ENCODE results near the gene DOK6.
"Not testable (repeated sequence)": the region's sequence is repeated elsewhere in the genome, so short reads cannot be mapped to it uniquely, and the experiment has no call there.

Gene DOK6

DNA sequence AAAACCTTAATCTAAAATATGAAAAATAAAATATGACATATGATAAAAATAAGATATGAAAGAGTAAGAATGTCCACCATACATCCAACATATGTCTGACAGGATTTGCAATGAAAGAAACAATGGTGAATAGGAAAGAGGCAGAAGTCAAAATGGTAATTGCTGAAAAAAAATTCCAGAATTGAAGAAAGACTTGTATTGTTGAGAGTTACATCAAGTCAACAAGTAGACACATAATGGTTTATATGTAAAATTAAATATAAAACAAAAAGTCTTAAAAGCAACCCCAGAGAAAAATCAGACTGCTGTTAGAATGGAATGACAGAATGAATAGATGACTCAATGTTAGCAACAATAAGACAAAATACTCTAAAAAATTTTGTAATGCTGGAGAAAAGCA, 255.1 kb downstream of the DOK6 start:
- H3K36me3 ChIP-seq (ENCODE audit: insufficient read depth, low read length), result no peaks in the 10 kb centered on the region
- H3K27me3 ChIP-seq (ENCODE audit: insufficient read depth, low read length), result no peaks in the 10 kb centered on the region
- H3K4me3 ChIP-seq (ENCODE audit: low read length), result no peak overlapping the region
- no peaks in the 10 kb centered on the region for H3K9me3 ChIP-seq (ENCODE audit: insufficient read depth, low read depth, low read length)
- H3K4me1 ChIP-seq (ENCODE audit: insufficient read depth, low read length), result no peaks in the 10 kb centered on the region
- no peak overlapping the region for H3K27ac ChIP-seq (ENCODE audit: low read depth, low read length)
- no peak overlapping the region for H3K9ac ChIP-seq (ENCODE audit: low read depth, low read length)

DNA sequence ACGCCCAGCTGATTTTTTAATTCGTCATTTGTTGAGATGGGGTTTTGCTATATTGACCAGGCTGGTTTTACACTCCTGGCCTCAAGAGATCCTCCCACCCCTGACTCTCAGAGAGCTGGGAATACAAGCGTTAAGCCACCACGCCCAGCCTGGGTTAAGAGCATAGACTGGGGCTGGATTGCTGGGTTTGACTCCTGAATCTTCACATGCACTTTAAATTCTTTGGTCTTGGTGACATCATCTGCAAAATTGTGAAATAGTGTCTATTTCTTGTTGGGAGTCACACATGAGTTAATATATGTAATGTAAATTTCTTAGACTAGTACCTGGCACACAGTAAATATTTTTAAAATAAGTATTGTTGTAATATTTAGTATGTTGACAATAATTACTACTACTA, 257.4 kb downstream of the DOK6 start:
- no peak overlapping the region for H3K4me3 ChIP-seq (ENCODE audit: low read length)
- no peak overlapping the region for H3K27ac ChIP-seq (ENCODE audit: low read depth, low read length)
- H3K27me3 ChIP-seq (ENCODE audit: insufficient read depth, low read length), result no peaks in the 10 kb centered on the region
- 85% methylated on average over 4 of the region's 4 CpGs for WGBS
- no peak overlapping the region for H3K9ac ChIP-seq (ENCODE audit: low read depth, low read length)
- H3K9me3 ChIP-seq (ENCODE audit: insufficient read depth, low read depth, low read length), result no peaks in the 10 kb centered on the region
- H3K4me1 ChIP-seq (ENCODE audit: insufficient read depth, low read length), result no peaks in the 10 kb centered on the region
- H3K36me3 ChIP-seq (ENCODE audit: insufficient read depth, low read length), result no peaks in the 10 kb centered on the region

DNA sequence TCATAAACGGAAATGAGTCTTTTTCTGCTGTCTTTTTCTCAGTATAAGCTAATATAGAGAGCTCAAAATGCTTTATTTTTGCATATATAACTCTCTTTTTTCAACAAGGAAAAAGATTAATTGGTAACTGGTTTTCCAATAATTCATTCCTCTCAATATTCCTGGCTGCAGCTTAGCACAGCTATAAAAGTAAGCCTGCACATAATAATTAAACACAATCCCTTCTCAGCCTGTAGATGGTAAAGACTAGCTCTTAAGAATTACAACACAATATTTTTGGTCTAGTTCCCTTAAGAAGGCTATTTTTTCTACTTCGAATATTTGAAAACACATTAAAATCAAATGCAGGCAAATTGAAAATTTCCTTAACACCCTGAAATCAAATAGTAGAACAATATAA, 258.0 kb downstream of the DOK6 start:
- no peaks in the 10 kb centered on the region for H3K9me3 ChIP-seq (ENCODE audit: insufficient read depth, low read depth, low read length)
- H3K4me1 ChIP-seq (ENCODE audit: insufficient read depth, low read length), result peaks cover 5% of the 10 kb centered on the region; the same call in 1 of the 2 replicates
- WGBS, result 100% methylated on average over 1 of the region's 2 CpGs
- H3K27me3 ChIP-seq (ENCODE audit: insufficient read depth, low read length), result no peaks in the 10 kb centered on the region
- no peak overlapping the region for H3K27ac ChIP-seq (ENCODE audit: low read depth, low read length)
- no peaks in the 10 kb centered on the region for H3K36me3 ChIP-seq (ENCODE audit: insufficient read depth, low read length)
- H3K9ac ChIP-seq (ENCODE audit: low read depth, low read length), result no peak overlapping the region
- H3K4me3 ChIP-seq (ENCODE audit: low read length), result no peak overlapping the region

DNA sequence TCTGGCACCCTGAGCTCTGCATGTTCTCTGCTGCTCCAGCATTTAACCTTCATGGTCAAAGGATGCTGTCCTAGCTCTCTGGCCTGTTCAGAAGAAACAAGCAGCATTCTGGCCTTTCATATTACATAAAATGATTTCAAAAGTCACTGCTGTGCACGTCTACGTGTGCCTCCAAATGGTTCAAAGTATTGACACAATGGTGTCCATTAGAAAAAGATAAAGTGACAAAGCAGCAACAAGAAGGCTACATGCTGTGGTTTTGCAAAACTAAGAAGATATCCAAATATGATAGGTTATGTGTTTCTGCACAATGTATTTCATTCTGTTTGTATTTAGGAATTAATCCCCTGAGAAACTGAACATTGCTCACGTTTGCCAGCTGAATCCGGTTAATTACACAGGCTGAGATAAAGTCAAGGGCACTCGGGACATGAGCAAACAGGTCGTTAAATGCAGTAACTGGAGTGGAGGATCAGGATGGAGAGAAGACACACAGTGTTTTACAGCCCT, 258.5 kb downstream of the DOK6 start:
- Histone ChIP-seq H3K9ac (ENCODE audit: low read depth, low read length) (no peak overlapping the region), H3K27me3 (ENCODE audit: insufficient read depth, low read length) (no peaks in the 10 kb centered on the region)
- 88% methylated on average over 6 of the region's 6 CpGs for WGBS

DNA sequence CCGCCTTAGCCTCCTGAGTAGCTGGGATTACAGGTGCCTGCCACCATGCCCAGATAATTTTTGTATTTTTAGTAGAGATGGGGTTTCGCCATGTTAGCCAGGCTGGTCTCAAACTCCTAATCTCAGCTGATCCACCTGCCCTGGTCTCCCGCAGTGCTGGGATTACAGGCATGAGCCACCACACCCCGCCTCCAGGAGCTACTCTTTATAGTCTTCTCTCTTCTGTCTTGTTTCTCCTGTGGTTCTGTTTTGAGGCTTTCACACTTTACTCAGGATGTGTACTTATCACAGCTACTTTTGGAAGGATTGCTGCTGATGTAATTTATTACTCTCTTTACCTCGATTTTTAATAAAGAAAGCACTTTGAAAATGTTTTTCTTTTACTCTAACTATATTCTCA, 261.4 kb downstream of the DOK6 start:
- not testable (repeated sequence) for H3K4me3 ChIP-seq (ENCODE audit: low read length); H3K27ac ChIP-seq (ENCODE audit: low read depth, low read length); H3K9me3 ChIP-seq (ENCODE audit: insufficient read depth, low read depth, low read length); H3K27me3 ChIP-seq (ENCODE audit: insufficient read depth, low read length); H3K9ac ChIP-seq (ENCODE audit: low read depth, low read length); H3K36me3 ChIP-seq (ENCODE audit: insufficient read depth, low read length)
- 95% methylated on average over 4 of the region's 5 CpGs for WGBS
- peaks cover 12% of the 10 kb centered on the region; the same call in 1 of the 2 replicates for H3K4me1 ChIP-seq (ENCODE audit: insufficient read depth, low read length)

More for the DNA sequence above, 258.5 kb downstream of the DOK6 start:
- Histone ChIP-seq H3K27ac (ENCODE audit: low read depth, low read length) (no peak overlapping the region), H3K4me1 (ENCODE audit: insufficient read depth, low read length) (peaks cover 9% of the 10 kb centered on the region; the same call in 1 of the 2 replicates), H3K4me3 (ENCODE audit: low read length) (no peak overlapping the region), H3K9me3 (ENCODE audit: insufficient read depth, low read depth, low read length) (no peaks in the 10 kb centered on the region), H3K36me3 (ENCODE audit: insufficient read depth, low read length) (no peaks in the 10 kb centered on the region)

DNA sequence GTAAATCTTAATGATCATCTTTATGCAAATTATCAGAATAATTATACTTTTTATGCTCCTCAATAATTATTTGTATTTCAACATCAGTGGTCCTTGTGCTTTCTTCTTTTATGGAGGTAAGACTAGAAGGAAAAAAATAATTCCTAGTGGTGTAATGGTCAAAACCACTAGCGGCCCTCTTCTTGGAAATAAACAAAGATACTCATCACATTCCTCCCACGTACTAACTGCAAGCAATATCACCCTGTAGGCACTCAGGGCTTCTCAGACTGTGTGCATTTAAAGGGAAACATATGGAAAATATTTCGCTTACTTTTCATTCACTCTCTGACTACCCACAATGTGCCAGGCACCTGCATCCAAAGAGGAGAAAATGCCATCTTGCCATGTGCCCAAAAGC, 263.7 kb downstream of the DOK6 start:
- Histone ChIP-seq H3K4me3 (ENCODE audit: low read length) (no peak overlapping the region), H3K4me1 (ENCODE audit: insufficient read depth, low read length) (peaks cover 15% of the 10 kb centered on the region; the same call in 1 of the 2 replicates), H3K9ac (ENCODE audit: low read depth, low read length) (no peak overlapping the region), H3K27ac (ENCODE audit: low read depth, low read length) (no peak overlapping the region), H3K27me3 (ENCODE audit: insufficient read depth, low read length) (no peaks in the 10 kb centered on the region), H3K9me3 (ENCODE audit: insufficient read depth, low read depth, low read length) (no peaks in the 10 kb centered on the region), H3K36me3 (ENCODE audit: insufficient read depth, low read length) (no peaks in the 10 kb centered on the region)
- WGBS, result 64% methylated on average over 3 of the region's 3 CpGs

DNA sequence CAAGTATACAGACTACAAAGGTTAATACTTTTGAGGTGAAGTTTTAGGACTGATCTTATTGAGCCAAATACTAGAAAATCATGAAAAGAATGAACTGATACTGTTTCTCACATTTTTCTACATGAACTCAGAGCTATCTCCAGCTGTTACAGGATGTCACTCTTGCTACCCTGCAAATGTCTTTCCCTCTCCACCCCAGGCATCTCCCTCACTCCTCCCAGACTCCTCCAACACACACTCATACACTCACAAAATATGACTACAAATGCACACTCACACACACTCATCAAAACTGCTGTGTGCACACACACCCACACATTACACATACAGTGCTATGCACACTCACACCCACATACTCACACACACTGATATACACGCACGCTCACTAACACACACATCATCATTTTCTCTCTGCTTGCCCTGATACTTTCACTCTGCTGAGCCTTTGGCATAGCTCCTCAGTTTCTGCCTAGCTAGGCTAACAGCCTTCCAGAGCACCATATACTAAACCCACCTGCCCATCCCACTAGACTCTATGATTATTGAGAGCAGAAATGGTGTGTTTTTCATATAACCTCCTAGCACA, 273.7 kb downstream of the DOK6 start:
- no peaks in the 10 kb centered on the region; the same call in 1 of the 2 replicates for H3K4me1 ChIP-seq (ENCODE audit: insufficient read depth, low read length)
- no peaks in the 10 kb centered on the region for H3K27me3 ChIP-seq (ENCODE audit: insufficient read depth, low read length)
- no peaks in the 10 kb centered on the region for H3K9me3 ChIP-seq (ENCODE audit: insufficient read depth, low read depth, low read length)
- H3K9ac ChIP-seq (ENCODE audit: low read depth, low read length), result no peak overlapping the region
- no peak overlapping the region for H3K4me3 ChIP-seq (ENCODE audit: low read length)
- H3K36me3 ChIP-seq (ENCODE audit: insufficient read depth, low read length), result no peaks in the 10 kb centered on the region
- H3K27ac ChIP-seq (ENCODE audit: low read depth, low read length), result no peak overlapping the region
- WGBS, result 92% methylated on average over 2 of the region's 2 CpGs

DNA sequence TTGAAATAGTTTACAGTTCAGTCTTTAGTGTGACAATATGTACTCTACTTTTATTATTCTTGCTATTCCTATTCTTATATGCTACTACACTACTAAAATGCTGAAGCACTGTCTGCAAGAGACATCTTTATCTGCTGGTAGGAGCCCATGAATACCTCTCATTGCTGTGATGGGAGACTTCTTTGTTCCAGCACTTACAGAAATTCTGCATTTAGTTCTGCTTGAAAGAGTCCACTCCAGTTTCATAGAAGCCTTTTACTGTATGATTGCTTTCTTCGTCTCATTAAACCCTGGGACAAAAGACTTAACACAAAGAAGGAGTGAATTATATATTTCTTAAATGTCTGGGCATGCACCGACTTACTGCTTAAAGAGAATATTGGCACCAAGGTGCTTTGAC, 274.3 kb downstream of the DOK6 start:
- Histone ChIP-seq H3K36me3 (ENCODE audit: insufficient read depth, low read length) (no peaks in the 10 kb centered on the region), H3K27me3 (ENCODE audit: insufficient read depth, low read length) (no peaks in the 10 kb centered on the region), H3K9me3 (ENCODE audit: insufficient read depth, low read depth, low read length) (no peaks in the 10 kb centered on the region), H3K27ac (ENCODE audit: low read depth, low read length) (no peak overlapping the region), H3K4me1 (ENCODE audit: insufficient read depth, low read length) (no peaks in the 10 kb centered on the region; the same call in none of the 2 replicates), H3K4me3 (ENCODE audit: low read length) (no peak overlapping the region), H3K9ac (ENCODE audit: low read depth, low read length) (no peak overlapping the region)
- 94% methylated on average over 2 of the region's 2 CpGs for WGBS

DNA sequence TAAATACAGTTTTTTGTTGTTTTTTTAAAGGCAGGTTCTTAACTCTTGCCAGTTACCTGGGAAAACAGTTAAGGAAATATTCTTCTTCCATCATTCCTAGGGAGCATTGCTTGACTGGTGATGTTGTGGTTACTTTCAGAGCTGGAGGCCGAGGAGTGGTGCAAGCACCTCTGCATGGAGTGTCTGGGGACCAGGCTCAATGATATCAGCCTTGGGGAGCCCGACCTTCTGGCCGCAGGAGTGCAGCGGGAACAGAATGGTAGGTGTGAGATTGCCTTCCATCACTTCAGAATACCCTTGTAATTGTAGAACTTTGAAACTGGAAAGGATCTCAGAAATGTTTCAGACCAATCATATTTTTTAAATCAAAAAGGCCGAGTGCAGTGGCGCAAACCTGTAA, 276.9 kb downstream of the DOK6 start:
- H3K9me3 ChIP-seq (ENCODE audit: insufficient read depth, low read depth, low read length), result no peaks in the 10 kb centered on the region
- H3K27me3 ChIP-seq (ENCODE audit: insufficient read depth, low read length), result no peaks in the 10 kb centered on the region
- peaks cover 9% of the 10 kb centered on the region for H3K4me1 ChIP-seq (ENCODE audit: insufficient read depth, low read length)
- H3K9ac ChIP-seq (ENCODE audit: low read depth, low read length), result no peak overlapping the region
- H3K36me3 ChIP-seq (ENCODE audit: insufficient read depth, low read length), result no peaks in the 10 kb centered on the region
- WGBS, result 97% methylated on average over 5 of the region's 6 CpGs
- no peak overlapping the region for H3K27ac ChIP-seq (ENCODE audit: low read depth, low read length)
- no peak overlapping the region for H3K4me3 ChIP-seq (ENCODE audit: low read length)

DNA sequence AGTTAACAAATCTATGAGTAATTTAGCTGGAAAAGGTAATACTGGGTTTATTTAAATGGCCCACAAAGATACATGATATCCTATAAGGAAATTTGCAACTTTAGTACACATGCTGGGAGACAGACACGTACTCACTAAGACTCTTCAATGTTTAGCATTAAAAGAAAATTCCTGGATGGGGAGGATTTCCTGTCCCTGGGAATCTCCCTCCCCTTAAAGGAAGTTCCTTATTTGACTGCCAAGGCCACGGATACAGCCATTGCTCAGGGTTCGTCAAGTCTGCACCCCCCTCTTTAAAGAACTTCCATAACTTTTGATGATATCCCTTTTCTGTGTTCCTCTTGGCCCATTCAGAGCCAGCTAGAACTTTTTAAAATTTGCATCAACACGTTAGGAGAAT, 279.4 kb downstream of the DOK6 start:
- Histone ChIP-seq H3K4me1 (ENCODE audit: insufficient read depth, low read length) (peaks cover 9% of the 10 kb centered on the region; the same call in 1 of the 2 replicates), H3K4me3 (ENCODE audit: low read length) (no peak overlapping the region)
- WGBS, result 77% methylated on average over 3 of the region's 4 CpGs

DNA sequence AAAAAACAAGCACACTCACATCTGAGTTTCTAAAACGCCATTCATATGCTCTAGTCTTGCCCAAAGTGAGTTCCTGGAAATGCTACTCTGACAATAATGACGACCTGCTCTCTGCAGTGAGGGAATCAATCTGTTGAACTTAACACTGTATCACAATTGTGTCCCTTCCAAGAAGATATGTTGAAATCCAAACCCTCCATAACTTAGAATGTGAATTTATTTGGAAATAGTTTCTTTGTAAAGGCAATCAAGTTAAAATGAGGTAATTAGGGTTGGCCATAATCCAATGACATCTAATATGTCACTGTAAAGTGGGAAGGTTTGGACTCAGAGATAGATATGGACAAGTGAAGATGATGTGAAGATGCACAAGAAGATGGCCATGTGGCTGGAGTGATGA, 282.5 kb downstream of the DOK6 start:
- Histone ChIP-seq H3K9me3 (ENCODE audit: insufficient read depth, low read depth, low read length) (no peaks in the 10 kb centered on the region), H3K4me3 (ENCODE audit: low read length) (no peak overlapping the region), H3K27me3 (ENCODE audit: insufficient read depth, low read length) (no peaks in the 10 kb centered on the region), H3K9ac (ENCODE audit: low read depth, low read length) (no peak overlapping the region), H3K27ac (ENCODE audit: low read depth, low read length) (no peak overlapping the region), H3K36me3 (ENCODE audit: insufficient read depth, low read length) (no peaks in the 10 kb centered on the region), H3K4me1 (ENCODE audit: insufficient read depth, low read length) (peaks cover 9% of the 10 kb centered on the region; the same call in 1 of the 2 replicates)
- 93% methylated on average over 2 of the region's 2 CpGs for WGBS

More for the DNA sequence above, 279.4 kb downstream of the DOK6 start:
- no peak overlapping the region for H3K27ac ChIP-seq (ENCODE audit: low read depth, low read length)
- no peaks in the 10 kb centered on the region for H3K36me3 ChIP-seq (ENCODE audit: insufficient read depth, low read length)
- H3K9ac ChIP-seq (ENCODE audit: low read depth, low read length), result no peak overlapping the region
- no peaks in the 10 kb centered on the region for H3K9me3 ChIP-seq (ENCODE audit: insufficient read depth, low read depth, low read length)
- H3K27me3 ChIP-seq (ENCODE audit: insufficient read depth, low read length), result no peaks in the 10 kb centered on the region

DNA sequence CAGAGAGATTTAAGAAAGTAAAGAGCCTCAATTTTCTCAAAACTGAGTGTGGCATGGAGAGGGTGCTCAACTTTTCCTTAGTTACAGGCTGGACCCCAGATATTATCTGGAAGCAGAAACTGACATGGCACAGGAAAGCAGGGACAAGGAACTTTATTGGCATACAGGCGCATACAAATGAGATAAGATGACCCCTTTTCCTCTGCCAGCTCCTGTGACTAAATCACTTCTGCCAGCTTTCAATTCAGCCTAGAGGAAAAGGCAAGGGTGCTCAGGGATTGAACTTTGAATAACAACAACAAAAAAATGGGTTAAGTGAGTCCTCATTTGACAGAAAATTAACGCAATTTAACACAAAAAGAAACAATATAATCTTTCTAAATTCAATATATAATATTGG, 284.1 kb downstream of the DOK6 start:
- Histone ChIP-seq H3K9me3 (ENCODE audit: insufficient read depth, low read depth, low read length) (no peaks in the 10 kb centered on the region), H3K4me3 (ENCODE audit: low read length) (no peak overlapping the region), H3K4me1 (ENCODE audit: insufficient read depth, low read length) (peaks cover 9% of the 10 kb centered on the region; the same call in 1 of the 2 replicates), H3K9ac (ENCODE audit: low read depth, low read length) (no peak overlapping the region), H3K36me3 (ENCODE audit: insufficient read depth, low read length) (no peaks in the 10 kb centered on the region), H3K27ac (ENCODE audit: low read depth, low read length) (no peak overlapping the region), H3K27me3 (ENCODE audit: insufficient read depth, low read length) (no peaks in the 10 kb centered on the region)
- WGBS, result 100% methylated on average over 1 of the region's 2 CpGs

All from HUES64 (cell line).